Head of caudate nucleus (tissue), 42 donors: Measurements from ENCODE around the gene ZNF580.
A peak's percentile ranks its signal among the peaks of the same experiment; 100 is the strongest.

Experiments used
- DNase-seq, 42 donors: peaks; one replicate each; pipeline versions ENCODE4 v3.0.0 to v3.0.0-alpha.2; 2020 to 2021; ENCODE audit warnings: mixed read lengths in 7 of 42
- intact Hi-C: fragments of 100-400 bp; cut with DNase I; formaldehyde crosslinking; loops from one replicate; pipeline ENCODE4 v1.15.0; 2022

The ZNF580 gene

DNA sequence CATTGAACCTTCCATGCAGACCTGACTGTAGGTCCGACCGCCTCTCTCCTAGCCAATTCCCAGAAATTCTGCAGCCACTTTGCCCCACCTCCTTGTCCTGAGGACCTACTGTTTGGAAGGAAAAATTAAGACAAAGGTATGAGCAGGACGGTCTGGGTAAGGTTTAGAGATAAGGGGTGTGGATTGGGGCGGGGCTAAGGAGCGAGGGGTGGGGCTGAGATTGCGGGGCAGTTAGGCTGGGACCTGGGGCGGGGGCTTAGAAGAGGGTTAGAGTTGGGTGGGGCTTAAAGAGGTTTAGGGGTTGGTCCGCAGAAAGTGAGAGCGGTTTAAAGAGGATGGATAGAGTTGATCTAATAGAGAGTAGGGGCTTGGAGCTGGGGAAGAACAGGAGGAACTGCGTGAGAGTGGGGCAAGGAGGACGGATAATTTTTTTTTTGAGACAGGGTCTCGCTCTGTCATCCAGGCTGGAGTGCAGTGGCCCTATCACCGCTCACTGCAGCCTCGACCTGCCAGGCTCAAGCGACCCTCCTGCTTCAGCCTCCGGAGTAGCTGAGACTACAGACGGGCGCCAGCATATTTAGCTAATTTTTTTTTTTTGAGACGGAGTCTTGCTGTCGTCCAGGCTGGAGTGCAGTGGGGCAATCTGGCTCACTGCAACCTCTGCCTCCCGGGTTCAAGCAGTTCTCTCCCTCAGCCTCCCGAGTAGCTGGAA, 37.1 kb upstream of the ZNF580 start:
- intact Hi-C loops, result no loop called here
- no peak for DNase-seq

GRCh38 chr19:55605207-55605636, 35.6 kb upstream of the ZNF580 start:
- DNase-seq, result peak; percentile 90 to 99 (median 96)
- intact Hi-C loops, result no loop called here

- DNase-seq, result peak; percentile 43 to 92 (median 78)
- intact Hi-C loops, result no loop called here
Observed at GRCh38 chr19:55605637-55606470, 34.9 kb upstream of the ZNF580 start, which contains the start of gene ZNF865. Gene ZNF865, plus strand, starts transcription at chr19:55605647. Its CDS starts 7,972 bp downstream, at chr19:55613619.

- intact Hi-C loops, result no loop called here
- DNase-seq, result no peak
Observed at GRCh38 chr19:55606471-55606787, 34.4 kb upstream of the ZNF580 start.

DNA sequence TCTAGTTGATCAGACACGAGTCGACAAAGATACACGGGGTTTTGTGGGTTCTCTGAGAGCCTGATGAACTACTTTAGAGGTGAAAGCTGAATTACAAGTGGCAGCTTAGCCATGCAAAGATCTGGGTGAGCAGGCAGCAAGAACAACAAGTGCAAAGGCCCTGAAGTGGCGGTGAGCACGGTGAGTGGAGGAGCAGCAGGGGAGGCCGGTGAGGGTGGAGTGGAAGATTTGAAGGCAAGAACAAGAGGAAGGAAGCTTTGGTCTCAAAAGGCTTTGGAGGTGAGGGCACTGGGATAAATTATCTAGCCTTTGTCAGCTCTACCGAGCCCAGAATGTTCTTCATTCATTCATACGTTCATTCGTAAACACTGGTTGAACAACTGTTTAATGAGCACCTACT, 34.0 kb upstream of the ZNF580 start:
- no peak for DNase-seq
- intact Hi-C loops, result no loop called here

- intact Hi-C loops, result no loop called here
- DNase-seq, result no peak
Observed at GRCh38 chr19:55609326-55609725, 31.5 kb upstream of the ZNF580 start.

DNA sequence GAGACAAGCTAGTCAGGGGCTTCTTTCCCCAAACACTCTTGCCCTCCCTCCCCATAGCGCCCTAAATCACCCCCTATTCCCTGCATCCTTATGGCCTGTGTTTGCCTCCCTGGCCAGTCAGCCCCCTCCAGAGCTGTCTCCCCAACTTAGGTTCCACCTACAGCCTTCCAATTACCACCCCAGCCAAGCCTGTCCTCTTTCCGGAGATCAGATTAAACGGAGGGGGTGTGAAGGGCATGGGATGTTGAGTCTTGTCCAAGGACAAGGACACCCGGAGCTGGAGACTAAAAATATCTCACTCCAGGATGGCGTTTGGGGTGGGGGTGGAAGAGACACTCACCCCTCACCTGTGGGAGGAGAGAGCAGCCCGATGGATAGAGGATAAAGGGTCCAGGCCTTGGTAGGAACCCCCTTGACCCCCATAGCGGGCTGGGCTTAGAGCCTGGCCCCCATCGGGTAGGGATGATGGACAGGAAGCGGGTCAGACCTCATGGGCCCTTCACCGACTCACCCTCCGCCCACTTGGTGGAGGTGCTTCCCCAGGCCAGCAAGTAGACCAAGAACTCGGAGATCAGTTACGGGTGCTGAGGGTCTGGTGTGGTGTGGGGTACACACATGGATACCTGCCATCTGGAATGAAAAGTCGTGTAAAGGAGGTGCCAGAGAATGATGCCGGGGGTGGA, 29.4 kb upstream of the ZNF580 start:
- intact Hi-C loops, result no loop called here
- no peak for DNase-seq

DNA sequence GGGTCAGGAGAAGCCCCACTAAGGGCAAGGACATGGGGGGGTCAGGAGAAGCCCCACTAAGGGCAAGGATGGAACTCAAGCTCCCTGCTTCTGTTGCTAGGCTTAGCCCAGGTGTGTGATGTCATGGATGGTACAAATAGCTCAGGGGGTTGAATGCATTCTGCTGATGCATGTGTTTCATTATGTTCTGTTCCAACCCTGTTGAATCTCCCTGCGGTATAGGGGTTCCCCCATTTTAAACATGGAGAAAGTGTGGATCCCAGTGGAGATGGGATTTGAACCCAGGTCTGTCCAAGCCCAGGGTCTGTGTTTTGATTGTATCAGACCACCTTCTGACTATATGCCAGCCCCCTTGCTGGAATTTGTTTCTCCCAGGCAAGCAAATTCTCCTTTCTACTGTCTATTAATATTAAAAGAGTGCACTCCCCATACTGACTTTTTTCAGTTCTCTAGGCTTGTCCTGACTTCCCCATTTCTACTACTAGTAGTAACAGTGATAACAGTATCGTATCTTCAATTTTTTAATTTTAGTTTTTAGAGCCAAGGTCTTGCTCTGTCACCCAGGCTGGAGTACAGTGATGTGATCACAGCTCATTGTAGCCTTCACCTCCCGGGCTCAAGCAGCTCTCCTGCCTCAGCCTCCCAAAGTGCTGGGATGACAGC, 28.7 kb upstream of the ZNF580 start:
- DNase-seq, result no peak
- intact Hi-C loops, result no loop called here

GRCh38 chr19:55613396-55613795, 27.4 kb upstream of the ZNF580 start:
- no peak for DNase-seq
- intact Hi-C loops, result no loop called here

DNA sequence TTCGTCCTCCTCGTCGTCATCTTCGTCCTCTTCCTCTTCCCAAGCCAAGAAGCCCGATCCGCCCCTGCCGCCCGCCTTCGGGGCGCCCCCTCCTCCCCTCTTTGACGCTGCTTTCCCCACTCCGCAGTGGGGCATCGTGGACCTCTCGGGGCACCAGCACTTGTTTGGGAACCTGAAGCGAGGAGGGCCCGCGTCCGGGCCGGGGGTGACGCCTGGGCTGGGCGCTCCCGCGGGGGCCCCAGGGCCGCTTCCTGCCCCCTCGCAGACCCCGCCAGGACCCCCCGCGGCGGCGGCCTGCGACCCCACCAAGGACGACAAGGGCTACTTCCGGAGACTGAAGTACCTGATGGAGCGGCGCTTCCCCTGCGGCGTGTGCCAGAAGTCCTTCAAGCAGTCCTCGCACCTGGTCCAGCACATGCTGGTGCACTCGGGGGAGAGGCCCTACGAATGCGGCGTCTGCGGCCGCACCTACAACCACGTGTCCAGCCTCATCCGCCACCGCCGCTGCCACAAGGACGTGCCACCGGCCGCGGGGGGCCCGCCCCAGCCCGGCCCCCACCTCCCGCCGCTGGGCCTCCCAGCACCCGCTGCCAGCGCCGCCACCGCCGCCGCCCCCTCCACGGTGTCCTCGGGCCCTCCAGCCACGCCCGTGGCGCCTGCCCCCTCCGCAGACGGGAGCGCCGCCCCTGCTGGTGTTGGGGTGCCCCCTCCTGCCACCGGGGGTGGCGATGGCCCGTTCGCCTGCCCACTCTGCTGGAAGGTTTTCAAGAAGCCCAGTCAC, 26.7 kb upstream of the ZNF580 start:
- intact Hi-C loops, result no loop called here

DNA sequence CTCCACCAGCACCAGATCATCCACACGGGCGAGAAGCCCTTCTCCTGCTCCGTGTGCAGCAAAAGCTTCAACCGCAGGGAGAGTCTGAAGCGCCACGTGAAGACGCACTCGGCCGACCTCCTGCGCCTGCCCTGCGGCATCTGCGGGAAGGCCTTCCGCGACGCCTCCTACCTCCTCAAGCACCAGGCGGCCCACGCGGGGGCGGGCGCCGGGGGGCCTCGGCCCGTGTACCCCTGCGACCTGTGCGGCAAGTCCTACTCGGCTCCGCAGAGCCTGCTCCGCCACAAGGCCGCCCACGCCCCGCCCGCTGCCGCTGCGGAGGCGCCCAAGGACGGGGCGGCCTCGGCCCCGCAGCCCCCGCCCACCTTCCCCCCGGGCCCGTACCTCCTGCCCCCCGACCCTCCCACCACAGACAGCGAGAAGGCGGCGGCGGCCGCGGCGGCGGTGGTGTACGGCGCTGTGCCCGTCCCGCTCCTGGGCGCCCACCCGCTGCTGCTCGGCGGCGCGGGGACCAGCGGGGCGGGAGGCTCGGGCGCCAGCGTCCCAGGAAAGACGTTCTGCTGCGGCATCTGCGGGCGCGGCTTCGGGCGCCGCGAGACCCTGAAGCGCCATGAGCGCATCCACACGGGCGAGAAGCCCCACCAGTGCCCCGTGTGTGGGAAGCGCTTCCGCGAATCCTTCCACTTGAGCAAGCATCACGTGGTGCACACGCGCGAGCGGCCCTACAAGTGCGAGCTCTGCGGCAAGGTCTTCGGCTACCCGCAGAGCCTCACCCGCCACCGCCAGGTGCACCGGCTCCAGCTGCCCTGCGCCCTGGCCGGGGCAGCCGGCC, 25.9 kb upstream of the ZNF580 start:
- no peak for DNase-seq
- intact Hi-C loops, result no loop called here

More for the DNA sequence above, 26.7 kb upstream of the ZNF580 start:
- DNase-seq, result no peak

DNA sequence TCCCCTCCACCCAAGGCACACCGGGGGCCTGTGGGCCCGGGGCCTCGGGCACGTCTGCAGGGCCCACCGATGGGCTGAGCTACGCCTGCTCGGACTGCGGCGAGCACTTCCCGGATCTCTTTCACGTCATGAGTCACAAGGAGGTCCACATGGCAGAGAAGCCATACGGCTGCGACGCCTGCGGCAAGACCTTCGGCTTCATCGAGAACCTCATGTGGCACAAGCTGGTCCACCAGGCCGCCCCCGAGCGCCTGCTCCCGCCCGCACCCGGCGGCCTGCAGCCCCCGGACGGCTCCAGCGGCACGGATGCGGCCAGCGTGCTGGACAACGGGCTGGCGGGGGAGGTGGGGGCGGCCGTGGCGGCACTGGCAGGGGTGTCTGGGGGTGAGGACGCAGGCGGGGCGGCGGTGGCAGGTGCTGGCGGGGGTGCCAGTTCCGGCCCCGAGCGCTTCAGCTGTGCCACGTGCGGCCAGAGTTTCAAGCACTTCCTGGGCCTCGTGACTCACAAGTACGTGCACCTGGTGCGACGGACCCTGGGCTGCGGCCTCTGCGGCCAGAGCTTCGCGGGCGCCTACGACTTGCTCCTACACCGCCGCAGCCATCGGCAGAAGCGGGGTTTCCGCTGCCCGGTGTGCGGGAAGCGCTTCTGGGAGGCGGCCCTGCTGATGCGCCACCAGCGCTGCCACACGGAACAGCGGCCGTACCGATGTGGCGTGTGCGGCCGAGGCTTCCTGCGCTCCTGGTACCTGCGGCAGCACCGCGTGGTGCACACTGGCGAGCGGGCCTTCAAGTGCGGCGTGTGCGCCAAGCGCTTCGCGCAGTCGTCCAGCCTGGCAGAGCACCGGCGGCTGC, 25.0 kb upstream of the ZNF580 start:
- intact Hi-C loops, result no loop called here
- DNase-seq, result no peak

GRCh38 chr19:55616395-55616875, 24.4 kb upstream of the ZNF580 start:
- intact Hi-C loops, result no loop called here

DNA sequence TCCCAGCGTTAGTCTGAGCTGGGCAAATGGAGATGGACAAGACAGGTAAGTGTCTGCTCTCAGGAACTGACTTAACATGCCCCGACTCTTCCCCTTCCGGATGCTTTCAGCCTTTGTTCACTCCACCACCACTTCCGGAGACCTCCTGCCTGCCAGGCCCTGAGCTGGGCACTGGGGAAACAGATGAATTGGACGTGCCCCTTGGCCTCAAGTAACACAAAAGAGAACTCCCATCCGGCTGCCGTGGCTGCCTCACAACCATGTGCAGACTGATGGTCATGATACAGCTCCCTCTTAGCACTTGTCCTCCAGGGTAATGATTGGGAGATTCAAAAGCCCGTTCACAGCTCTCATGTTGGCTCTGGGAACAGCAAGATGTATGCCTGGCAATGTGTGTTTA, 23.4 kb upstream of the ZNF580 start:
- intact Hi-C loops, result no loop called here
- no peak for DNase-seq

More at GRCh38 chr19:55616395-55616875, 24.4 kb upstream of the ZNF580 start:
- DNase-seq, result no peak

- intact Hi-C loops, result no loop called here
- DNase-seq, result no peak
Observed at GRCh38 chr19:55618426-55618825, 22.4 kb upstream of the ZNF580 start.

DNA sequence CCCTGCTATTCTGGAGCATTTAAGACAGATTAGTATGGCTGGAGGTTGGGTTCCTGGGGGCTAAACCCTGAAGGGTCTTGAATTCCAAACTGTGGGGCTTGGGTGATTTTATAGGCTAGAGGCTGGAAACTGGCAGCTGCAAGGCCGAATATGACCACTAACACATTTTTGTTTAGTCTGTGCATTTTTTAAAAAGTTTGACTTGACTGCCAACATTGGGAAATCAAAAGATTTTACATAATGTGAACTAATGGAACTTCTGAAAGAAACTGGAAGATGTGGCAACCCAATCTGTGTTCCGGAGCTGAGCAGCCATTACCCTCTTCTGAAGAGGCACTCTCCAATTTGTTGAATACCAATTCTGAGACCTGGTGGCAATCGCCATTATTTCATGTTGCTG, 21.5 kb upstream of the ZNF580 start:
- intact Hi-C loops, result no loop called here
- no peak for DNase-seq
